Fibroblast of lung (primary cell): ENCODE results near the gene HMCN2. TPM values are rescaled to one million over a fixed set of nuclear protein-coding genes. Genes with fewer than 3 reads are reported as not detected.

ENCODE experiments used
- DNase-seq, 2 donors: peaks; one replicate each; pipeline versions ENCODE4 v3.0.0 to v3.0.0-alpha.2; 2010; ENCODE audit warnings: low read depth in 2 of 2
- H2AFZ ChIP-seq: 2 replicates; pipeline ENCODE4 v1.5.1; 2012; ENCODE audit warnings: low read length, control low read depth, inconsistent platforms
- H3K27ac ChIP-seq: 2 replicates; pipeline ENCODE4 v1.5.1; 2011; ENCODE audit warnings: low read length, control low read depth; ENCODE audit not compliant: insufficient read depth
- H3K27me3 ChIP-seq: 2 replicates; pipeline ENCODE4 v1.5.1; 2011; ENCODE audit warnings: mild to moderate bottlenecking, low read length; ENCODE audit not compliant: control insufficient read depth, insufficient read depth
- H3K36me3 ChIP-seq: 2 replicates; pipeline ENCODE4 v1.5.1; 2011; ENCODE audit warnings: low read length; ENCODE audit not compliant: control insufficient read depth, insufficient read depth
- H3K4me1 ChIP-seq: 2 replicates; pipeline ENCODE4 v1.5.1; 2011; ENCODE audit warnings: low read length; ENCODE audit not compliant: control insufficient read depth, insufficient read depth; ENCODE audit errors: extremely low read depth
- H3K4me2 ChIP-seq: 2 replicates; pipeline ENCODE4 v1.5.1; 2011; ENCODE audit warnings: low read length, control low read depth; ENCODE audit not compliant: insufficient read depth; ENCODE audit errors: extremely low read depth
- H3K4me3 ChIP-seq, 4 experiments: fragments of 200-600 bp in 1 of 4; sonication (generic) in 1 of 4; replicated peaks in 1 of 4; 2 replicates each; pipeline ENCODE4 v1.5.1; 2011 to 2016; ENCODE audit warnings: low read length in 4 of 4, low read depth in 3 of 4, mild to moderate bottlenecking in 3 of 4, control low read depth in 2 of 4, inconsistent platforms in 1 of 4, mixed read lengths in 1 of 4; ENCODE audit not compliant: insufficient read depth in 1 of 4; ENCODE audit errors: control extremely low read depth in 1 of 4
- H3K79me2 ChIP-seq: 2 replicates; pipeline ENCODE4 v1.5.1; 2012; ENCODE audit warnings: mild to moderate bottlenecking, low read length, inconsistent platforms; ENCODE audit not compliant: control insufficient read depth, insufficient read depth
- H3K9ac ChIP-seq: 2 replicates; pipeline ENCODE4 v1.5.1; 2011; ENCODE audit warnings: mild to moderate bottlenecking, low read length, control low read depth; ENCODE audit not compliant: insufficient read depth
- H3K9me3 ChIP-seq: 2 replicates; pipeline ENCODE4 v1.5.1; 2012; ENCODE audit warnings: low read depth, low read length; ENCODE audit not compliant: control insufficient read depth, insufficient read depth
- H4K20me1 ChIP-seq: 2 replicates; pipeline ENCODE4 v1.5.1; 2011; ENCODE audit warnings: low read length; ENCODE audit not compliant: control insufficient read depth, insufficient read depth; ENCODE audit errors: extremely low read depth
- CTCF ChIP-seq, 2 donors: IDR thresholded peaks in 1 of 2; conservative IDR thresholded peaks in 1 of 2; 1 replicate in 1 of 2; 2 replicates in 1 of 2; pipeline ENCODE4 v1.5.1; 2011 to 2012; ENCODE audit warnings: low read length in 2 of 2, control low read depth in 1 of 2, inconsistent platforms in 1 of 2, low read depth in 1 of 2, mild to moderate bottlenecking in 1 of 2
- EZH2 ChIP-seq: IDR thresholded peaks from 2 replicates; pipeline ENCODE4 v1.5.1; 2012; ENCODE audit warnings: low read length, control low read depth, mild to moderate bottlenecking; ENCODE audit errors: missing control alignments
- polyA plus RNA-seq, 2 donors: library from polyadenylated mRNA; depleted of rRNA in 1 of 2; stranded (reverse) in 1 of 2; unstranded in 1 of 2; fragments of >200 nt; gene quantifications; 2 replicates each; pipeline ENCODE4 v1.2.1, GENCODE V29; 2011 to 2012; ENCODE audit warnings: missing spikeins in 1 of 2
- total RNA-seq: library from RNA; depleted of rRNA; stranded (reverse); fragments of >200 nt; gene quantifications from 2 replicates; pipeline ENCODE4 v1.2.1, GENCODE V29; 2014

Gene HMCN2
- total and polyA plus RNA-seq, 2 donors (not counting 1 experiment from before 2014, with no cell fraction given) = under 0.01 TPM; not detected in 1

GRCh38 chr9:130431536-130432303, 166.2 kb downstream of the HMCN2 start:
- H2AFZ ChIP-seq = no peak overlapping the region
- no peak overlapping the region for H3K4me2 ChIP-seq
- no peaks in the 10 kb centered on the region for H3K9me3 ChIP-seq
- TF ChIP-seq CTCF (conservative IDR thresholded peaks at IDR 0.05 in 1 of 2, IDR thresholded peaks at IDR 0.05 in 1 of 2; ENCODE audit: low read depth in 1 of 2, low read length in 2 of 2) (no peak), EZH2 (no peak)
- H4K20me1 ChIP-seq = no peaks in the 10 kb centered on the region
- H3K4me1 ChIP-seq = no peaks in the 10 kb centered on the region
- DNase-seq = no peak
- peaks cover 4% of the 10 kb centered on the region for H3K27me3 ChIP-seq
- H3K79me2 ChIP-seq = no peaks in the 10 kb centered on the region
- H3K36me3 ChIP-seq = no peaks in the 10 kb centered on the region
- H3K27ac ChIP-seq = no peak overlapping the region
- no peak overlapping the region for H3K9ac ChIP-seq
- H3K4me3 ChIP-seq = no peak overlapping the region

GRCh38 chr9:130432362-130432761, 166.8 kb downstream of the HMCN2 start:
- H3K4me3 ChIP-seq = no peak overlapping the region
- H3K27ac ChIP-seq = no peak overlapping the region
- TF ChIP-seq CTCF (conservative IDR thresholded peaks at IDR 0.05 in 1 of 2, IDR thresholded peaks at IDR 0.05 in 1 of 2; ENCODE audit: low read depth in 1 of 2, low read length in 2 of 2) = no peak
- TF ChIP-seq EZH2 = no peak
- H3K9ac ChIP-seq = no peak overlapping the region
- no peak for DNase-seq
- H3K4me2 ChIP-seq = no peak overlapping the region
- H3K4me1 ChIP-seq = no peaks in the 10 kb centered on the region
- no peaks in the 10 kb centered on the region for H4K20me1 ChIP-seq
- no peaks in the 10 kb centered on the region for H3K9me3 ChIP-seq
- peaks cover 4% of the 10 kb centered on the region for H3K27me3 ChIP-seq
- H2AFZ ChIP-seq = no peak overlapping the region
- H3K79me2 ChIP-seq = no peaks in the 10 kb centered on the region
- H3K36me3 ChIP-seq = no peaks in the 10 kb centered on the region

GRCh38 chr9:130432796-130433167, 167.2 kb downstream of the HMCN2 start:
- Histone ChIP-seq H3K4me1 (no peaks in the 10 kb centered on the region), H3K4me2 (peak overlapping the region; percentile 25), H3K79me2 (no peaks in the 10 kb centered on the region), H3K9ac (no peak overlapping the region), H3K27ac (no peak overlapping the region), H3K9me3 (no peaks in the 10 kb centered on the region), H3K4me3 (no peak overlapping the region), H4K20me1 (no peaks in the 10 kb centered on the region), H3K27me3 (peaks cover 4% of the 10 kb centered on the region), H3K36me3 (no peaks in the 10 kb centered on the region), H2AFZ (no peak overlapping the region)
- no peak for DNase-seq
- TF ChIP-seq CTCF (conservative IDR thresholded peaks at IDR 0.05 in 1 of 2, IDR thresholded peaks at IDR 0.05 in 1 of 2; ENCODE audit: low read depth in 1 of 2, low read length in 2 of 2) = no peak
- no peak for TF ChIP-seq EZH2
